H9 (cell line): ENCODE data around the gene ZC3H7B. TPM values are rescaled to one million over a fixed set of nuclear protein-coding genes. Genes with fewer than 3 reads are reported as not detected.

ENCODE experiments used
- DNase-seq: peaks from one replicate; pipeline ENCODE4 v3.0.0-alpha.2; 2017
- H2AFZ ChIP-seq: one replicate; pipeline ENCODE4 v1.6.1; 2013; ENCODE audit warnings: mild to moderate bottlenecking, low read length, control low read depth, moderate library complexity
- H2AK5ac ChIP-seq: 2 replicates; pipeline ENCODE4 v1.6.1; 2013; ENCODE audit warnings: low read length, control low read depth, mixed read lengths; ENCODE audit not compliant: insufficient read length
- H2BK120ac ChIP-seq: one replicate; pipeline ENCODE4 v1.6.1; 2013; ENCODE audit warnings: low read depth, mild to moderate bottlenecking, low read length, control low read depth, inconsistent platforms; ENCODE audit not compliant: poor library complexity, severe bottlenecking
- H2BK12ac ChIP-seq: 2 replicates; pipeline ENCODE4 v1.6.1; 2013; ENCODE audit warnings: low read length, control low read depth, mixed read lengths, low read depth; ENCODE audit not compliant: insufficient read length
- H2BK15ac ChIP-seq: 2 replicates; pipeline ENCODE4 v1.6.1; 2013; ENCODE audit warnings: low read depth, low read length, control low read depth
- H2BK20ac ChIP-seq: one replicate; pipeline ENCODE4 v1.6.1; 2013; ENCODE audit warnings: low read depth, mild to moderate bottlenecking, low read length, control low read depth, inconsistent platforms; ENCODE audit not compliant: poor library complexity, severe bottlenecking
- H2BK5ac ChIP-seq: 2 replicates; pipeline ENCODE4 v1.6.1; 2013; ENCODE audit warnings: low read length, control low read depth, mixed read lengths; ENCODE audit not compliant: insufficient read length
- H3K14ac ChIP-seq: 2 replicates; pipeline ENCODE4 v1.6.1; 2013; ENCODE audit warnings: low read length, control low read depth; ENCODE audit not compliant: insufficient read depth
- H3K18ac ChIP-seq: 2 replicates; pipeline ENCODE4 v1.6.1; 2013; ENCODE audit warnings: low read depth, mild to moderate bottlenecking, mixed read lengths, low read length, control low read depth; ENCODE audit not compliant: insufficient read length
- H3K23ac ChIP-seq: 2 replicates; pipeline ENCODE4 v1.6.1; 2013; ENCODE audit warnings: low read length, control low read depth, mixed read lengths, low read depth; ENCODE audit not compliant: insufficient read length
- H3K23me2 ChIP-seq: 2 replicates; pipeline ENCODE4 v1.6.1; 2013; ENCODE audit warnings: low read depth, mild to moderate bottlenecking, mixed read lengths, low read length, control low read depth; ENCODE audit not compliant: insufficient read length, poor library complexity, severe bottlenecking
- H3K27ac ChIP-seq: 2 replicates; pipeline ENCODE4 v1.5.1; 2013; ENCODE audit warnings: low read length, control low read depth, mixed read lengths, low read depth; ENCODE audit not compliant: insufficient read length
- H3K27me3 ChIP-seq: 2 replicates; pipeline ENCODE4 v1.6.1; 2013; ENCODE audit warnings: low read length, control low read depth, inconsistent platforms; ENCODE audit not compliant: insufficient read depth
- H3K4ac ChIP-seq: 2 replicates; pipeline ENCODE4 v1.6.1; 2013; ENCODE audit warnings: low read depth, mild to moderate bottlenecking, control low read depth, inconsistent platforms, low read length, moderate library complexity
- H3K4me1 ChIP-seq: 2 replicates; pipeline ENCODE4 v1.6.1; 2013; ENCODE audit warnings: low read length, control low read depth, inconsistent platforms; ENCODE audit not compliant: insufficient read depth
- H3K4me2 ChIP-seq: 2 replicates; pipeline ENCODE4 v1.6.1; 2013; ENCODE audit warnings: low read length, control low read depth, mixed read lengths; ENCODE audit not compliant: insufficient read length, insufficient read depth
- H3K56ac ChIP-seq: 2 replicates; pipeline ENCODE4 v1.6.1; 2013; ENCODE audit warnings: low read depth, mild to moderate bottlenecking, mixed read lengths, low read length, control low read depth; ENCODE audit not compliant: insufficient read length
- H3K79me1 ChIP-seq: 2 replicates; pipeline ENCODE4 v1.6.1; 2013; ENCODE audit warnings: low read depth, mild to moderate bottlenecking, moderate library complexity, low read length, control low read depth, inconsistent platforms; ENCODE audit not compliant: insufficient read depth, poor library complexity, severe bottlenecking
- H3K79me2 ChIP-seq: 2 replicates; pipeline ENCODE4 v1.6.1; 2013; ENCODE audit warnings: low read length, control low read depth, inconsistent platforms; ENCODE audit not compliant: insufficient read depth
- H3K9ac ChIP-seq: 2 replicates; pipeline ENCODE4 v1.6.1; 2013; ENCODE audit warnings: low read length, control low read depth, mixed read lengths; ENCODE audit not compliant: insufficient read length; ENCODE audit errors: extremely low read depth
- H3K9me3 ChIP-seq: one replicate; pipeline ENCODE4 v1.6.1; 2013; ENCODE audit warnings: low read depth, low read length, inconsistent platforms; ENCODE audit not compliant: control insufficient read depth
- H3T11ph ChIP-seq: one replicate; pipeline ENCODE4 v1.6.1; 2013; ENCODE audit warnings: mild to moderate bottlenecking, low read length, control low read depth, inconsistent platforms
- H4K20me1 ChIP-seq: one replicate; pipeline ENCODE4 v1.6.1; 2013; ENCODE audit not compliant: control insufficient read depth, insufficient read length, insufficient read depth
- H4K5ac ChIP-seq: 2 replicates; pipeline ENCODE4 v1.6.1; 2013; ENCODE audit warnings: low read depth, mild to moderate bottlenecking, mixed read lengths, low read length, control low read depth; ENCODE audit not compliant: insufficient read length
- H4K8ac ChIP-seq: replicated peaks from 2 replicates; pipeline ENCODE4 v1.6.1; 2013; ENCODE audit warnings: low read length, control low read depth, mixed read lengths, low read depth; ENCODE audit not compliant: insufficient read length
- H4K91ac ChIP-seq: 2 replicates; pipeline ENCODE4 v1.6.1; 2013; ENCODE audit warnings: low read depth, mild to moderate bottlenecking, moderate library complexity, mixed read lengths, low read length, control low read depth; ENCODE audit not compliant: insufficient read length
- H3K27ac Mint-ChIP-seq, 3 experiments: 2 replicates in 2 of 3; 3 replicates in 1 of 3; pipeline ENCODE4 v1.8.0; 2020 to 2021; ENCODE audit warnings: mixed read lengths in 3 of 3, mild to moderate bottlenecking in 1 of 3, moderate library complexity in 1 of 3
- H3K27me3 Mint-ChIP-seq: 2 replicates; pipeline ENCODE4 v1.8.0; 2021; ENCODE audit warnings: low read depth, mild to moderate bottlenecking, moderate library complexity, mixed read lengths
- H3K36me3 Mint-ChIP-seq, 3 experiments: 2 replicates in 2 of 3; 3 replicates in 1 of 3; pipeline ENCODE4 v1.8.0; 2020 to 2021; ENCODE audit warnings: low read depth in 3 of 3, mixed read lengths in 3 of 3; ENCODE audit not compliant: insufficient read depth in 1 of 3
- H3K4me1 Mint-ChIP-seq, 2 experiments: 2 replicates each; pipeline ENCODE4 v1.8.0; 2020; ENCODE audit warnings: mixed read lengths in 2 of 2
- H3K4me3 Mint-ChIP-seq, 2 experiments: 2 replicates in 1 of 2; 3 replicates in 1 of 2; pipeline ENCODE4 v1.8.0; 2020 to 2021; ENCODE audit warnings: mild to moderate bottlenecking in 2 of 2, mixed read lengths in 2 of 2, moderate library complexity in 1 of 2
- H3K9me3 Mint-ChIP-seq, 2 experiments: 2 replicates in 1 of 2; 3 replicates in 1 of 2; pipeline ENCODE4 v1.8.0; 2020; ENCODE audit warnings: mild to moderate bottlenecking in 2 of 2, mixed read lengths in 2 of 2, moderate library complexity in 1 of 2
- CTCF ChIP-seq: fragments of 200-600 bp; sonication (generic); conservative IDR thresholded peaks from 3 replicates; pipeline ENCODE4 v1.8.0; 2021; ENCODE audit warnings: antibody characterized with exemption, mild to moderate bottlenecking
- WGBS: extraction: QIAGEN DNeasy Blood & Tissue Kit; methylation state at CpG from one replicate; pipeline ENCODE4 v1.1.7; 2013; ENCODE audit warnings: missing lambda C conversion rate, low lambda C conversion rate, mixed read lengths; ENCODE audit not compliant: insufficient read length; ENCODE audit errors: extremely low coverage; 5-methylcytosine and 5-hydroxymethylcytosine counted together
- total RNA-seq: library from RNA; stranded (reverse); gene quantifications from 2 replicates; pipeline ENCODE4 v1.2.1, GENCODE V29; 2021

Gene ZC3H7B
- total RNA-seq, 1 experiment from 2014 or later: 69.3 TPM

- H2BK20ac ChIP-seq: no peak overlapping the region
- H3K4me1 Mint-ChIP-seq: peaks cover 2 to 11% of the 10 kb centered on the region in 2 experiments; a peak in 3 of 4 replicates
- H3K9me3 Mint-ChIP-seq: no peaks in the 10 kb centered on the region
Observed at GRCh38 chr22:41353862-41354575, 52.7 kb downstream of the ZC3H7B start.

More at GRCh38 chr22:41353862-41354575, 52.7 kb downstream of the ZC3H7B start:
- H3K14ac ChIP-seq: no peak overlapping the region; the same call in 1 of the 2 replicates
- no CpG with 5 or more reads among the region's 10 CpGs for WGBS
- no peak overlapping the region for H3K18ac ChIP-seq
- no peak overlapping the region for H3K27ac ChIP-seq
- no peak overlapping the region for H3K4ac ChIP-seq
- peaks cover 3% of the 10 kb centered on the region for H3K23me2 ChIP-seq
- H2AFZ ChIP-seq: no peak overlapping the region
- H4K5ac ChIP-seq: no peak overlapping the region
- H3K27me3 Mint-ChIP-seq: no peaks in the 10 kb centered on the region; the same call in 1 of the 2 replicates
- H3K4me3 Mint-ChIP-seq: no peak overlapping the region
- no peak overlapping the region for H2BK120ac ChIP-seq
- no peak for DNase-seq
- no peaks in the 10 kb centered on the region for H4K20me1 ChIP-seq
- no peaks in the 10 kb centered on the region for H3K79me2 ChIP-seq
- no peak overlapping the region for H2BK5ac ChIP-seq
- no peak overlapping the region for H3K4me2 ChIP-seq
- H2BK15ac ChIP-seq: no peak overlapping the region
- H3K9ac ChIP-seq: no peak overlapping the region
- H3K79me1 ChIP-seq: no peaks in the 10 kb centered on the region
- no peak overlapping the region for H4K8ac ChIP-seq
- H3K4me1 ChIP-seq: no peaks in the 10 kb centered on the region
- H3K27me3 ChIP-seq: no peaks in the 10 kb centered on the region
- no peaks in the 10 kb centered on the region for H3K9me3 ChIP-seq
- H3K27ac Mint-ChIP-seq: peak overlapping the region in 2 of 3 experiments; percentile 42 to 79; a peak in 3 of 7 replicates
- H2BK12ac ChIP-seq: no peak overlapping the region
- H4K91ac ChIP-seq: no peak overlapping the region
- no peak overlapping the region for H3K56ac ChIP-seq
- H3T11ph ChIP-seq: no peak overlapping the region
- H3K36me3 Mint-ChIP-seq: peaks cover 23 to 80% (median 62%) of the 10 kb centered on the region in 3 experiments; a peak in 6 of 7 replicates
- H2AK5ac ChIP-seq: no peak overlapping the region
- no peak for TF ChIP-seq CTCF
- no peak overlapping the region for H3K23ac ChIP-seq
